Osteocyte (in vitro differentiated cells): ENCODE measurements around the gene LGR5. TPM values are rescaled to one million over a fixed set of nuclear protein-coding genes. Genes with fewer than 3 reads are reported as not detected.
A peak's percentile ranks its signal among the peaks of the same experiment; 100 is the strongest.
"Not testable (repeated sequence)": the region's sequence is repeated elsewhere in the genome, so short reads cannot be mapped to it uniquely, and the experiment has no call there.

Experiments
- DNase-seq: peaks from one replicate; pipeline ENCODE4 v3.0.0; 2021; ENCODE audit warnings: mixed read lengths; ENCODE audit not compliant: unreplicated experiment; ENCODE audit errors: extremely low spot score
- H3K27ac Mint-ChIP-seq: one replicate; pipeline ENCODE4 v1.8.0; 2021; ENCODE audit warnings: mild to moderate bottlenecking, mixed read lengths; ENCODE audit not compliant: unreplicated experiment
- H3K27me3 Mint-ChIP-seq: one replicate; pipeline ENCODE4 v1.8.0; 2021; ENCODE audit warnings: mixed read lengths; ENCODE audit not compliant: unreplicated experiment
- H3K36me3 Mint-ChIP-seq: one replicate; pipeline ENCODE4 v1.8.0; 2021; ENCODE audit warnings: mixed read lengths; ENCODE audit not compliant: unreplicated experiment
- H3K4me1 Mint-ChIP-seq: one replicate; pipeline ENCODE4 v1.8.0; 2021; ENCODE audit warnings: mixed read lengths; ENCODE audit not compliant: unreplicated experiment
- H3K4me3 Mint-ChIP-seq: one replicate; pipeline ENCODE4 v1.8.0; 2021; ENCODE audit warnings: mild to moderate bottlenecking, moderate library complexity, mixed read lengths; ENCODE audit not compliant: unreplicated experiment
- H3K9me3 Mint-ChIP-seq: one replicate; pipeline ENCODE4 v1.8.0; 2021; ENCODE audit warnings: mixed read lengths; ENCODE audit not compliant: unreplicated experiment
- CTCF ChIP-seq: fragments of 200-600 bp; sonication (generic); IDR thresholded peaks from 2 replicates; pipeline ENCODE4 v1.5.0; 2021; ENCODE audit warnings: antibody characterized with exemption, mild to moderate bottlenecking, moderate library complexity
- total RNA-seq: library from RNA; stranded (reverse); gene quantifications from 2 replicates; pipeline ENCODE4 v1.2.1, GENCODE V29; 2021

Gene LGR5
- total RNA-seq, 1 donor from 2014 or later = 55.8 TPM

GRCh38 chr12:71555191-71555590 lies 115.6 kb downstream of the LGR5 start:
- H3K27me3 Mint-ChIP-seq = no peaks in the 10 kb centered on the region
- no peak overlapping the region for H3K27ac Mint-ChIP-seq
- no peaks in the 10 kb centered on the region for H3K9me3 Mint-ChIP-seq
- TF ChIP-seq CTCF = no peak
- peaks cover 31% of the 10 kb centered on the region for H3K36me3 Mint-ChIP-seq
- no peak for DNase-seq
- H3K4me3 Mint-ChIP-seq = no peak overlapping the region
- peaks cover 21% of the 10 kb centered on the region for H3K4me1 Mint-ChIP-seq

- not testable (repeated sequence) for H3K27ac Mint-ChIP-seq, DNase-seq, H3K4me3 Mint-ChIP-seq, H3K27me3 Mint-ChIP-seq, H3K9me3 Mint-ChIP-seq
- H3K36me3 Mint-ChIP-seq = peaks cover 31% of the 10 kb centered on the region
- peaks cover 21% of the 10 kb centered on the region for H3K4me1 Mint-ChIP-seq
These were observed 116.2 kb downstream of the LGR5 start for GRCh38 chr12:71555789-71556188.

DNA sequence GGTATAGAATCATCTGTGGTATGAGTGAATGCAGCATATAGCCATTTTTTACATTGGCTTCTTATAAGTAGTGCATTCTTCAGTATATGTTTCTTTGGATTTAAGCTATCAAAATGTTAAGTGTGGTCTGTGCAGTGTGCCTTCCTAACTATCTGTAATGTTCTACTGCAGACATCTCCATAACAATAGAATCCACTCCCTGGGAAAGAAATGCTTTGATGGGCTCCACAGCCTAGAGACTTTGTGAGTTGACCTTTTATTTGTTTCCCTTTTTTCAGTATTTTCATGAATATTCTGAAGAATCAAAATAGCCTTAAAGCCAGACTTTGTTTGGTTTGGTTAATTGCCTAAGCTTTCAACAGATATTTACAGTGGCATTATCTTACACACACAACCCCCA lies 116.8 kb downstream of the LGR5 start:
- Mint-ChIP-seq H3K4me1 (peaks cover 15% of the 10 kb centered on the region), H3K27ac (peak overlapping the region; percentile 37), H3K4me3 (no peak overlapping the region)

DNA sequence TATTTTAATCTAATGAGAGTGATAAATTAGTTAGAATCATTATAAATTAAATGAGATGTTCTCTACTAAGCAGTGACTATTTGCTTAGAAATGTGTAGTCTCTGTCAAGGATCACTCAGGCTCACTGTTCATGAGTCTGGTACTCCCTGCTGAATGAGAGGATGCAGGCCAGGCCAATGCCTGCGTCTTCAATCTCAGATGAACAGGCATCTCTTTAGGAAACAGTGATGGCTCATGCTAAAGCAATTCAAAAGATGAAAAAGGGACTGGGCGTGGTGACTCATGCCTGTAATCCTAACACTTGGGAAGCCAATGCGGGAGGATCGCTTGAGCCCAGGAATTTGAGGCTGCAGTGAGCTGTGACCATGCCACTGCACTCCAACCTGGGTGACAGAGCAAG lies 117.3 kb downstream of the LGR5 start:
- no peak for TF ChIP-seq CTCF
- Mint-ChIP-seq H3K4me1 (peaks cover 12% of the 10 kb centered on the region), H3K9me3 (no peaks in the 10 kb centered on the region), H3K27me3 (no peaks in the 10 kb centered on the region), H3K27ac (peak overlapping the region; percentile 37), H3K4me3 (no peak overlapping the region), H3K36me3 (peaks cover 31% of the 10 kb centered on the region)
- DNase-seq = no peak

More for the DNA sequence above, 116.8 kb downstream of the LGR5 start:
- Mint-ChIP-seq H3K36me3 (peaks cover 31% of the 10 kb centered on the region), H3K27me3 (no peaks in the 10 kb centered on the region), H3K9me3 (no peaks in the 10 kb centered on the region)
- no peak for TF ChIP-seq CTCF
- DNase-seq = no peak

DNA sequence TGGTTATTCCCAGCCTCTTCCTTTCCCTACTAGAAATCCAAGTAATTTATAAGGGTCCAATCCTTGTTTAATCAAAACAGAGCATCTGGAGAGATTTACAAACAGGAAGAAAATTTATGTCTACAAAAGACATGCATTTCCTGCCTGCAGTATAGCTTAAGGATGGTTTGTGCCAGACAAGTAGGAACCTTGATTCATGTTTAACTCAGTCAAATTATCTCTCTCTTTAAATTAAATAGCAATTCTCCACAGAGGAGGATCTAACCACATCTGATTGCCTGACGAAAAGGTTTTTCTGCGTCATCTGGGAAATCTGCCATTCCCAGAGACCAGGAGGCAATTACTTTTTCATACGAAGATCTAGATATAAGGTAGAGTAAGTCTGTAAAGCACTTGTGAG lies 118.8 kb downstream of the LGR5 start:
- no peak for DNase-seq
- Mint-ChIP-seq H3K36me3 (peaks cover 32% of the 10 kb centered on the region), H3K27ac (no peak overlapping the region), H3K4me3 (no peak overlapping the region), H3K4me1 (peaks cover 10% of the 10 kb centered on the region), H3K27me3 (no peaks in the 10 kb centered on the region), H3K9me3 (no peaks in the 10 kb centered on the region)
- TF ChIP-seq CTCF = no peak
